Right renal cortex interstitium (tissue), 3 donors: ENCODE results near the gene BCL2A1. TPM values are rescaled to one million over a fixed set of nuclear protein-coding genes. Genes with fewer than 3 reads are reported as not detected.
"Not testable (repeated sequence)": the region's sequence is repeated elsewhere in the genome, so short reads cannot be mapped to it uniquely, and the experiment has no call there.

Experiments
- DNase-seq, 3 donors: peaks; one replicate each; pipeline ENCODE4 v3.0.0-alpha.2; 2013; ENCODE audit warnings: low read depth in 3 of 3, low spot score in 2 of 3
- polyA plus RNA-seq, 3 donors: library from polyadenylated mRNA; unstranded; fragments of 120-200 nt; gene quantifications; one replicate each; pipeline ENCODE4 v1.2.1, GENCODE V29; 2013; ENCODE audit not compliant: insufficient read length in 3 of 3

BCL2A1 gene
- polyA plus RNA-seq = 1 to 10 TPM in 1 of 3 donors, under 1 TPM in 2; 0.18 to 1.1 (median 0.35) TPM

DNA sequence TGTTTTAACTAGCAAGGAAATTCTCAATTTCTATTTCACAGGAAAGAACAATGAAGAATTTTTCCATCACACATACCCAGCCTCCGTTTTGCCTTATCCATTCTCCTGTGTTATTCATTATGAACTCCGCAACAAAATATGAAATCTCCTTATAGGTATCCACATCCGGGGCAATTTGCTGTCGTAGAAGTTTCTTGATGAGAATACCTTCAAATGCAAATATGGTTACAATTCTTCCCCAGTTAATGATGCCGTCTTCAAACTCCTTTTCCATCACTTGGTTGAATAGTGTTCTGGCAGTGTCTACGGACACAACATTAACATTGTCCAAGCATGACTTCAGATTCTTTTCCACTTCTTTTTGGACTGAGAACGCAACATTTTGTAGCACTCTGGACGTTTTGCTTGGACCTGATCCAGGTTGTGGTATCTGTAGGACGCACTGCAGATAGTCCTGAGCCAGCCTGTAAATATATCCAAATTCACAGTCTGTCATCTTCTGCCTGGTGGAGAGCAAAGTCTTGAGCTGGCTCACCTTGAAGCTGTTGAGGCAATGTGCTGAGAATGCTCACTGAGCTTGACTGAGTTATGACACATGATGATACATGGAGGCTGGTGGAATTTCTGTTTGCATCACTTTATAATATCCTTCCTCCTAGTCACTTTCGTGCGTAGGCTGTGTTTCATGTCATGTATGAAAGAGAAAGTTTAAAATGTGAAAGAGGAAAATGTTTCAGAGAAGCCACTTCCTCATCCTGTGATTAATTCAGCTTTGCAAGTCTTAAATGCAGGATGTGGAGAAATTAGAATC, at the start of gene BCL2A1:
BCL2A1 (minus strand) TSS at position 573 of the 811 bp plus-strand sequence; CDS start at position 496, 77 bp downstream.
- no peak for DNase-seq

DNA sequence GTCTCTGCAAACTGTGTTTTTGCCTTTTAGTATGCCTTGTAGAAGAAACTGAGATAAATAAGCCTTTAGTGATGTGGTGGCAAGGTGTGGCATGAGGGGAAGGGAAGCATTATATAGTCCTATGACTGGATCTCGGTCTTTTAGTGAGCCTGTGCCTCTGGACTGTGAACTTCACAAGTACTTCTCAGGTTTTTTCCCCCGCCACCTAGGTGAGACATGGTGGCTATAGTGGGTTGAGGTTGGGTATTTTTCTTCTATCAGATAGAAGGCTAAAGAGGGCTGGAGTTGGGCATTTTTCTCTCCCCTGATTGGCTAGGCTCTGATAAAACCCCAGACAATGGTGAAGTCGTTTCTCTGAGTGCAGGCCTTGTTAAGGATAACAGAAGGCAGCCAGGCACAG, 49.7 kb upstream of the BCL2A1 start:
- DNase-seq = no peak

DNA sequence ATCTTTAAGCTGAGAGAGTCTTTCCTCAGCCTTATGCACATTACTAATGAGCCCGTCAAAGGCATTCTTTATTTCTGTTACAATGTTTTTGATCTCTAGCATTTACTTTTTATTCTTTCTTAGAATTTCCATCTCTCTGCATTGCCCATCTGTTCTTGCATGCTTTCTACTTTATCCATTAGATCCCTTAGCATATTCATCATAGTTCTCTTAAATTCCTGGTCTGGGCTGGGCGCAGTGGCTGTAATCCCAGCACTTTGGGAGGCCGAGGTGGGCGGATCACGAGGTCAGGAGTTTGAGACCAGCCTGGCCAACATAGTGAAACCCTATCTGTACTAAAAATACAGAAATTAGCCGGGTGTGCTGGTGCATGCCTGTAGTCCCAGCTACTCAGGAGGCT, 49.2 kb upstream of the BCL2A1 start:
- DNase-seq = not testable (repeated sequence)

DNA sequence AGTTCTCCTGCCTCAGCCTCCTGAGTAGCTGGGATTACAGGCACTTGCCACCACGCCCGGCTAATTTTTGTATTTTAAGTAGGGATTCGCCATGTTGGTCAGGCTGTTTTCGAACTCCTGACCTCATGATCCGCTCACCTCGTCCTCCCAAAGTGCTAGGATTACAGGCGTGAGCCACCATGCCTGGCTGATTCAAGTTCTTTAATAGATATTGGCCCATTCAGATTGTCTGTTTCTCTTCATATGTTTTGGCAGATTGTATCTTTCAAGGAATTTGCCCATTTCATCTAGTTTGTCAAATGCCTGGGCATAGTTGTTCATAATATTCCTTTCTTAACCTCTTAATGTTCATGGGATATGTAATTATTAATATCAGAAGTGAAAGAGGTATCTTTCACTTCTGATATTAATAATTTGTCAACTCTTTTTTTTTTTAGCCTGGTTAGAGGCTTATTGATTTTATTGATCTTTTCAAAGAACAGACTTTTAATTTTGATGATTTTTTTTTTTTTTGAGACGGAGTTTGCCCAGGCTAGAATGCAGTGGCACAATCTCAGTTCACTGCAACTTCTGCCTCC, 48.3 kb upstream of the BCL2A1 start:
- no peak for DNase-seq

DNA sequence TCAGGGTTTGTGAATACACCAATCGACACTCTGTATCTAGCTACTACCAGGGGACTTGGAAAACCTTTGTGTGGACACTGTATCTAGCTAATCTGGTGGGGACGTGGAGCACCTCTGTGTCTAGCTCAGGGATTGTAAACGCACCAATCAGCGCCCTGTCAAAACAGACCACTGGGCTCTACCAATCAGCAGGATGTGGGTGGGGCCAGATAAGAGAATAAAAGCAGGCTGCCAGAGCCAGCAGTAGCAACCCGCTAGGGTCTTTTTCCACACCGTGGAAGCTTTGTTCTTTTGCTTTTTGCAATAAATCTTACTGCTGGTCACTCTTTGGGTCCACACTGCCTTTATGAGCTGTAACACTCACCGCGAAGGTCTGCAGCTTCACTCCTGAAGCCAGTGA, 46.1 kb upstream of the BCL2A1 start:
- DNase-seq = not testable (repeated sequence)

DNA sequence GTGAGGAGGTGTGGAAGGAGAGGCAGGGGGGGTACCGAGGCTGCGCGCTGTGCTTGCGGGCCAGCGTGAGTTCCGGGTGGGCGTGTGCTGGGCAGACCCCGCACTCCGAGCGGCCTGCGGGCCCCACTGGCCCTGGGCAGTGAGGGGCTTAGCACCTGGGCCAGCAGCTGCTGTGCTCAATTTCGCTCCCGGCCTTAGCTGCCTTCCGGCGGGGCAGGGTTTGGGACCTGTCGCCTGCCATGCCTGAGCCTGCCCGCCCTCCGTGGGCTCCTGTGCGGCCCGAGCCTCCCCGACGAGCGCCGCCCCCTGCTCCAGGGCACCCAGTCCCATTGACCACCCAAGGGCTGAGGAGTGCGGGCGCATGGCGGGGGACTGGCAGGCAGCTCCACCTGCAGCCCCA, 45.5 kb upstream of the BCL2A1 start:
- DNase-seq = not testable (repeated sequence)

DNA sequence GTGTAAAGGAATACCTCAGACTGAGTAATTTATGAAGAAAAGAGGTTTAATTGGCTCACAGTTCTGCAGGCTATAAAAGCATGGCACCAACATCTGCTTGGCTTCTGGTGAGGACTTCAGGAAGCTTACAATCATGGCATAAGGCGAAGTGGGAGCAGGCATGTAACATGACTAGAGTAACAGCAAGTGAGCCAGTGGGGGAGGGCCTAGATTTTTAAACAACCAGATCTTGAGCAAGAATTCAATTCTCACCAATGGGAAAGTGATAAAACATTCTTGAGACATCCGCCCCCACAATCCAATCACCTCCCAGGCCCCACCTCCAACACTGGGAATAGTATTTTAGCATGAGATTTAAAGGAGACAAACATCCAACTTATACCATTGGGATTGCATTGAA, 44.2 kb upstream of the BCL2A1 start:
- no peak for DNase-seq

DNA sequence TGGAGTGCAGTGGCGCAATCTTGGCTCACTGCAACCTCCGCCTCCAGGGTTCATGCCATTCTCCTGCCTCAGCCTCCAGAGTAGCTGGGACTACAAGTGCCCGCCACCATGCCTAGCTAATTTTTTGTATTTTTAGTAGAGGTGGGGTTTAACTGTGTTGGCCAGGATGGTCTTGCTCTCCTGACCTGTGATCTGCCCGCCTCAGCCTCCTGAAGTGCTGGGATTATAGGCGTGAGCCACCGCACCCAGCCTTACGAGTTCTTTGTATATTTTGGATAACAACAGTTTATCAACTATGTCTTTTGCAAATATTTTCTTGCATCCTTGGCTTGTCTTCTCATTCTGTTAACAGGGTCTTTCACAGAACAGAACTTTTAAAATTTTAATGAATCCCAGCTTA, 43.2 kb upstream of the BCL2A1 start:
- not testable (repeated sequence) for DNase-seq

DNA sequence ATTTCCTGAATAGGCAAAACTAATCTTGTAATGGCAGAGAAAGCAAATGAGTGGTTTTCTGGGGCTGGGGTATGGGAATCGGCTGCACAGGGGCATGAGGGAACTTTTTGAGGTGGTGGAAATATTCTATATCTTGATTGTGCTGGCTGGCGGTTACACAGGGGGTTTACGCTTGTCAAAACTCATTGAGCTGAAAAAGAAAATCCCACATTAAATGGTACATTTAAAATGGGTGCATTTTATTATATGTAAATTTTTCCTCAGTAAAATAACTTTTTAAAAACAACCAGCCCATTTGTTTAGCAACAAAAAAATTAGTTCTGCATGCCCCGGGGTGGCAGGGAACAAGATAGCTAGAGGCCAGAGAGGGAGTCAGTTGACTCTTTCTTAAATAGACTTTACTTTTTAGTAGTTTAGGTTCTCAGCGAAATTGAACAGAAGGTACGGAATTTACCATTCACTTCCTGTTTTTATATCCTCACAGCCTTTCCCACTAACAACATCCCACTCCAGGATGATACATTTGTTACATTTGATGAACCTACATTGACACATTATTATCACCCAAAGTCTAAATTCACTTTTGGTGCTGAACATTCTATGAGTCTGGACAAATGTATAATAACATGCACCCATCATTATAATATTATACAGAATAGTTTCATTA, 41.2 kb upstream of the BCL2A1 start:
- no peak for DNase-seq

DNA sequence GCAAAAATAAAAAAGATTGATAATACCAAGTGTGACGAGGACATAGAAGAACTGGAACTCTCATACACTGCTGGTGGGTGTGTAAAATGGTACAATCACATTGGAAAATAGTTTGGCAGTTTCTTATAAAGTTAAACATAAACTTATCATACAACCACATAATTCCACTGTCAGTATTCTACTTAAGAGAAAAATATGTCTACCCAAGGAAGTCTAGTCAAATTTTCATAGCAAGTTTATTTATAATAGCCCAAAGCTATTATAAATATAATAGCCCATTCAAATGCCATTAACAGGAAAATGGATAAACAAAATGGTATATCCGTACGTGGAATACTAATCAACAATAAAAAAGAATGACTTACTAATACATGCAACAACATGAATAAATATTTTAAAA, 40.6 kb upstream of the BCL2A1 start:
- DNase-seq = no peak

DNA sequence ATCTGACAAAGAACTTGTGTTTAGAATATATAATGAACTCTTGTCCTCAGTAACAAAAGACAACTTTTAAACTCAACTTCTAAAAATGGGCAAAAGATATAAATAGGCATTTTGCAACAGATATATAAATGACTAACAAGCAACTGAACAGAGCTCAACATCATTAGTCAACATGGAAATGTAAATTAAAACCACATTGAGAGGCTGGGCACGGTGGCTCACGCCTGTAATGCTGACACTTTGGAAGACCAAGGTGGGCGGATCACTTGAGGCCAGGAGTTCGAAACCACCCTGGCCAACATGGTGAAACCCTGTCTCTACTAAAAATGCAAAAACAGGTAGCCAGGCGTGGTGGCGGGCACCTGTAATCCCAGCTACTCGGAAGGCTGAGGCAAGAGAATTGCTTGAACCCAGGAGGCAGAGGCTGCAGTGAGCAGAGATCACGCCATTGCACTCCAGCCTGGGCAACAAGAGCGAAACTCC, 40.1 kb upstream of the BCL2A1 start:
- not testable (repeated sequence) for DNase-seq

DNA sequence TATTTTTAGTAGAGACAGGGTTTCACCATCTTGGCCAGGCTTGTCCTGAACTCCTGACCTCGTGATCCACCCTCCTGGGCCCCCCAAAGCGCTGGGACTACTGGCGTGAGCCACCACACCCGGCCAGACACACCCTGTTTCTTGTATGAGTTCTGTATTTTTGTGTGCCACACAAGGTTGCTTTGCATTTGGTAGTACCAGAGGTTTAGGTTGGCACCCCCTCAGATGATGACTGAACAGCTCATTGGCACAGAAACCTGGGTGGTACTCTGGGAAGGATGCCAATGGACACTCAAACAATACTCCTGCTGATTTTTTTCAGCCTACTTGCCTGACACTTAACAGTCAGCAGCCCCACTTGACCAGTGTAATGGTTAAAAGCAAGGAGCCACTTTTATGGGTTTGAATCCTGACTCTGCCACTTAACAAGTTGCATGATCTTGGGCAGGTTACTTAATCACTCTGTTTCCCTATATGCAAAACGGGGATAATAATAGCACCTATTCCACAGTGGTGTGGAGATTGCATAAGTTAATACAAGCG, 39.2 kb upstream of the BCL2A1 start:
- no peak for DNase-seq

DNA sequence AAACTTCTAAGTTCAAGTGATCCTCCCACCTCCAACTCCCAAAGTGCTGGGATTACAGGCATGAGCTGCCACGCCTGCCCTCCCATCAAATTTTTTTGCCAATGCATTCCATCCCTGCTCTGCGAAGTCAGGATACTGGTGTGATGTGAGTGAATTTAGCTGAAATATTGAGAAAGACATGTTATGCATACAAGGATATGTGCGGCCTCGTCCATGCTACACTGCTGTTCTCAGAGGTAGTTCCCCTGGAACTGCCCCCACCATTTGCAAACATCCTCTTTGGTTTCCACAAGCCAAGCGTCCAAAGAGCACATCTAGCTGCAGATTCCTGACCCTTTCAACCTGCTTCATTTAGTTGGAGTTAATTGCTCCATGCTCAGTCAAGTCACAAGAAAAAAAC, 36.5 kb upstream of the BCL2A1 start:
- DNase-seq = no peak

DNA sequence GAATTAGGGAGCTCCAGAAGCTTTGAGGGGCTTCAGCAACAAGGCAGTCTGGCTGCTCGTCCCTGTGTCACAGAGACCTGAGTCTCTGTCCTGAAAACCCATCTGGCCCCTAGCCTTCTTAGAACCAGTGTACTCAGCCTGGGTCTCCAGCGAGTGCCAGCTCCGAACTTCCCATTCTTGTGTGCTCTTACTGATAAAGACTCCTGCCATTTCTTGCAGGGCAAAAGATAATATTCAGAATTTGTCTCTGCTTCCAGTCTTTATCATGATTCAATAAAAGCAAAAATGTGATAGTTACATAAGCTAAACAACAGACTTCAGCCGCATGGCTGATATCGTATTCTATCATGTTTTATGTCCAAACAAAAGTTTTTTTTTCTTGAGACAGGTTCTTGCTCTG, 36.0 kb upstream of the BCL2A1 start:
- no peak for DNase-seq

DNA sequence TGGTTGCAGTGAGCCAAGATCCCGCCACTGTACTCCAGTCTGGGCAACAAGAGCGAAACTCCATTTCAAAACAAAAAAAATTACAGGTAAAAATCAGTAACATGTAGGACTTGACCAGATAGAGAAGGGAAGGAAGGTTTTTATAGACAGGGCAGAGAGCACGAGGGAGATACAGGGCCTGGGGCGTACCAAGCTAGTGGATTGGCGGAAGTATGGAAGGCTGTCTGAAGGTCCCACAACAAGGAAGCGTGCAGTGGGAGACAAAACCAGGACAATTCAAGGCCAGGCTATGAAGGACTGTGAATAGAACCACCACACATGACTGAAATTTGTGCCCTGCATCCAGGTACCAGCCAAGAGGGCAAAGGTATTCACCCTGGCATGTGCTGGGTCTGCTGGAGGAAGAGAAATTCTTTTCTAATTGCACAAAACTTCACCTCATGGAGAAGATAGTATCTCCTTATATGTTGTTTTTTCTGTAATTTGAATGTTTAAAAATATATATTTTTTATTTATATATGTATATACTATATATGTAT, 33.0 kb upstream of the BCL2A1 start:
- DNase-seq = no peak

DNA sequence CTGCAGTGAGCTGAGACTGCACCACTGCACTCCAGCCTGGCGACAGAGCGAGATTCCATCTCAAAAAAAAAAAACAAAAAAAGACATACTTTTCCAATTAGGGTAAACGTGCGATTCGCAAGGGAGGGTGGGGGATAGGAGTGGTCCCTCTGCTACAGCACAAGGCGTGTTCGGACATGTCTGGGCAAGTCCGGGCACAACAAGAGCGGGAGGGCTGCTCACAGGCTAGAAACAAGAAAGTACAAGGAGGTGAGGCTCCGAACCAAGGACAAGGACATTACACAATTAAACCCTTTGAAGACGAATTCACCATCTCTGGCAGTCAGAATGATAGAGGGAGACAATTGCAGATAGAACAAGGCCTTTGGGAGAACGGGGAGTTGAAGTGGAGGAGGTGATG, 32.2 kb upstream of the BCL2A1 start:
- DNase-seq = no peak

DNA sequence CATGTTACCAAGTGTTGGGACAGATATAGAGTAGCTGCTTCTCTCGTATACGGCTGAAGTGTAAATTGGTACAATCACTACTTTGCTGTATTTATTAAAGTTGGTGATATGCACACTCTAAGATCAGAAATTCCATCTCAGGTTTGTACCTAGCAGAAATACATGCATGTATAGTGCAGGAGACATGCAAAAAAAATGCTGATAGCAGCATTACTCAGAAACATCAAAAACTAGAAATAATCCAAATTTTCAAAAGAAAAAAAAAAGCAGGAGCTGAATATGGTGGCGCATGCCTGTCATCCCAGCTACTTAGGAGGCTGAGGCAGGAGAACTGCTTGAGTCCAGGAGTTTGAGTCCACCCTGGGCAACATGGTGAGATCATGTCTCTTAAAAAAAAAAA, 31.3 kb upstream of the BCL2A1 start:
- no peak for DNase-seq

DNA sequence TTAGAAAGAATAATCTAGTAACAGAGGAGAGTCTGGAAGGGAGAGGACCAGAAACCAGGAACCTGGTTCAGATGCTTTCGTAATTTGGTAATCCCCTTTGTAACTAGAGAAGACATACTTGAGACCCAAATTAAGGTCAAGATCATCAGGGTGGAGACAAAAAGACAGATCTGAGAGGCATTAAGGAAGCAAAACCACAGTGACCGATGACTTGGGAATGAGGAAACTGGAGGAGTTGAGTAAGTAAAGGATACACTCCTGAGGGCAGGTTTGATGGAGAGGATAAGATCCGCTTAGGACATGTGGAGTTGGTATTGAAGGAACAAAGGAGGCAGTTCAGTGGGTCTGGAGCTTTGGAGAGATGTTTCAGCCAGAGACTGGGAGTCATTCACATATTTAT, 23.6 kb upstream of the BCL2A1 start:
- DNase-seq = no peak

DNA sequence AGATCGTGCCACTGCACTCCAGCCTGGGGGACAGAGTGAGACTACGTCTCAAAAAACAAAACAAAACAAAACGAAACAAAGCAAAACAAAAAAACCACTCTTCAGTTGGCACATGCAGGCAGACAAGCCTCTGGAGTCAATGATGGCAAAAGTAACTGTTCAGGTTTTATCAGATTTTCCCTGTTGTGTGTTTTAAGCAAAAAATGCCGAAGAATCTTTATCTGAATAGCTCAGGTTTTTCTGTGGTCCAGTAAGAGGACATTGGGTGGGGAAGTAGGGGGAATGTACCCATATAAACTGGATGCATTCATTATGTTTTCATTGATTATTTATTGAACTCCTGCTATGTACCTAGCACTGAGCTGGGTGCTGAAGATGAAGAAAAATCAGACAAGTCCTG, 20.8 kb upstream of the BCL2A1 start:
- DNase-seq = no peak

DNA sequence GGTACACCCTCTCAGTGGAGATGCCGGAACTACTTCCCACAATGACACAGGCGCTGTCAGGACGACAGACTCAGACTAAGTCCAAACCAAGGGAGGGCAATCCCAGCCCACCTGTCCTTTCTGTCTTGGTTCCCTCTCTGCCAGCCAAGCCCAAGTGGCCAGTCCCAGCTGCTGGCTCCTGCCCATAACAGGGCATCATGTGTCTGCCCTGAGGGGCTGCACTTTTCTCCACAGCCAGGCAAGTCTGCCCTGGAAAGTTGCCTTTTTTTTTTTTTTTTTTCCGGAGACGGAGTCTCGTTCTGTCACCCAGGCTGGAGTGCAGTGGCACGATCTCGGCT, 20.0 kb upstream of the BCL2A1 start:
- no peak for DNase-seq

DNA sequence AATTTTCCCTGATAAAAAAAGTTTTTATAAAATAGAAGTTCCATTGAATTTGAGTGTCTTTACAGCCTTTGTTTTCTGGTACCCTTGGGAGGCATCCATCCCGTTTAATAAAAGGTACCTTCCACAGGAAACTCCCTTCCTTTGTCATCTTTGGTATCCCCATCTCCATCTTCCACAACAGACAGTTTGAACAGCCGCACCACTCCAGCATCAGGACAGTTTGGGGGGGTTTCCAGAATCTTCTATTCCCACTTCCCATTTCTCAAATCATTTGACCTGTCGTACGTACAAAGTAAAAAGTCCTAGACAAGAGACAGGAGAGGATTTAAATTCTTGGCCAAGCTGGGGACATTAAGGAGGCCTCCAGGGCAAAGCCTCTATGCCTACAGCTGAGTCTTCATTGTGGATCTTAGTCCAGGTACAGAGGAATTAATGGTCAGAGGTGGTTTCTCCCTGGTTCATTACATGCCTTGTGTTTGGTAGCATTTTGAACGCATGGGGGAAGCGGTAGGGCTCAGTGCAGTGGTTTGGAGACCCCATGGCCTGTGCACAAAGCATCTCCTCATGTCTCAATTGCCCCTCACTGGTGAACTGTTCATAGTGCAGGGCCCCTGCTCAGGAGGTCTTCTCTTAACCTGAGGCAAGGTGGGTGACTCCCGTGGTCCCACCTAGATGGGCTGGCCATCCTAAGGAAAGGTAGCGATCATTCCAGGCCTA, 19.4 kb upstream of the BCL2A1 start:
- DNase-seq = no peak
